Measurements from ENCODE around the gene RNF4.

GRCh38 chr4:2537011-2537830, 68.3 kb downstream of the RNF4 start:
- TF ChIP-seq CTCF (IDR thresholded peaks at IDR 0.05) (no peak), POLR2A (IDR thresholded peaks at IDR 0.05) (peak in 2 of 3 donors; percentile 42 to 55)

Data from body of pancreas (tissue), 4 donors.